Small intestine (tissue), 7 donors: ENCODE results near the gene TSPAN31. TPM values are rescaled to one million over a fixed set of nuclear protein-coding genes. Genes with fewer than 3 reads are reported as not detected.

ENCODE experiments used
- DNase-seq, 2 donors: peaks; one replicate each; pipeline versions ENCODE4 v3.0.0 to v3.0.0-alpha.2; 2013
- FAIRE-seq: peaks from 2 replicates; lab custom pipeline; 2012; peaks lifted over from hg19 to GRCh38; lab: Jason Lieb, UNC
- H3K27ac ChIP-seq, 3 donors: one replicate each; pipeline ENCODE4 v1.5.1; 2013; ENCODE audit warnings: low read length in 2 of 3, mild to moderate bottlenecking in 2 of 3, control low read depth in 1 of 3, inconsistent platforms in 1 of 3, low read depth in 1 of 3, moderate library complexity in 1 of 3
- H3K27me3 ChIP-seq, 3 donors: one replicate each; pipeline ENCODE4 v1.6.1; 2013; ENCODE audit warnings: low read length in 3 of 3, inconsistent platforms in 1 of 3; ENCODE audit not compliant: control insufficient read depth in 3 of 3, insufficient read depth in 3 of 3
- H3K36me3 ChIP-seq, 3 donors: one replicate each; pipeline ENCODE4 v1.6.1; 2013; ENCODE audit warnings: low read length in 3 of 3, inconsistent platforms in 1 of 3, low read depth in 1 of 3, mild to moderate bottlenecking in 1 of 3, moderate library complexity in 1 of 3; ENCODE audit not compliant: control insufficient read depth in 3 of 3, insufficient read depth in 2 of 3
- H3K4me1 ChIP-seq, 3 donors: one replicate each; pipeline ENCODE4 v1.6.1; 2013; ENCODE audit warnings: low read length in 2 of 3, inconsistent platforms in 1 of 3, low read depth in 1 of 3, mild to moderate bottlenecking in 1 of 3, moderate library complexity in 1 of 3; ENCODE audit not compliant: control insufficient read depth in 3 of 3, insufficient read depth in 2 of 3
- H3K4me3 ChIP-seq, 3 donors: one replicate each; pipeline ENCODE4 v1.5.1; 2013; ENCODE audit warnings: low read length in 3 of 3, control low read depth in 1 of 3, inconsistent platforms in 1 of 3, low read depth in 1 of 3, mild to moderate bottlenecking in 1 of 3, moderate library complexity in 1 of 3
- H3K9me3 ChIP-seq, 2 donors: one replicate each; pipeline ENCODE4 v1.6.1; 2013; ENCODE audit warnings: low read depth in 1 of 2, low read length in 1 of 2; ENCODE audit not compliant: control insufficient read depth in 2 of 2, insufficient read depth in 1 of 2
- WGBS, 3 donors: extraction: QIAGEN DNeasy Blood & Tissue Kit; methylation state at CpG; one replicate each; pipeline ENCODE4 v1.1.7; 2013; 5-methylcytosine and 5-hydroxymethylcytosine counted together
- polyA plus RNA-seq, 4 donors: library from polyadenylated mRNA; stranded (reverse) in 3 of 4; unstranded in 1 of 4; fragments of 200-250 nt in 3 of 4; fragments of 120-200 nt in 1 of 4; gene quantifications; one replicate each; pipeline versions ENCODE4 v1.2.1 to v1.2.3, GENCODE V29; 2013
- donor health status: healthy with polysubstance abuse.
- donor health status: control.
- donor health status: control.
- donor health status: Bipolar disorder and iron deficiency.
- donor health status: healthy.

TSPAN31 gene
- polyA plus RNA-seq, 4 donors, result 13.2 to 62.8 (median 24.5) TPM

GRCh38 chr12:57741844-57742738 is 2.7 kb upstream of the TSPAN31 start:
- peak in 1 of 2 donors; percentile 52 for DNase-seq
- 39 to 42% (median 41%) methylated on average over 14 of the region's 14 CpGs for WGBS, 3 donors
- peaks cover 5 to 7% (median 6%) of the 10 kb centered on the region in 3 donors for H3K4me1 ChIP-seq
- peaks cover 3 to 52% (median 5%) of the 10 kb centered on the region in 3 donors for H3K27me3 ChIP-seq
- H3K36me3 ChIP-seq, result peaks cover 0 to 5% (median 0%) of the 10 kb centered on the region in 3 donors
- peak overlapping the region in 1 of 3 donors; percentile 42 for H3K27ac ChIP-seq
- FAIRE-seq, result no peak
- peak overlapping the region in 1 of 3 donors; percentile 46 for H3K4me3 ChIP-seq
- peaks cover 0 to 2% of the 10 kb centered on the region in 2 donors for H3K9me3 ChIP-seq

DNA sequence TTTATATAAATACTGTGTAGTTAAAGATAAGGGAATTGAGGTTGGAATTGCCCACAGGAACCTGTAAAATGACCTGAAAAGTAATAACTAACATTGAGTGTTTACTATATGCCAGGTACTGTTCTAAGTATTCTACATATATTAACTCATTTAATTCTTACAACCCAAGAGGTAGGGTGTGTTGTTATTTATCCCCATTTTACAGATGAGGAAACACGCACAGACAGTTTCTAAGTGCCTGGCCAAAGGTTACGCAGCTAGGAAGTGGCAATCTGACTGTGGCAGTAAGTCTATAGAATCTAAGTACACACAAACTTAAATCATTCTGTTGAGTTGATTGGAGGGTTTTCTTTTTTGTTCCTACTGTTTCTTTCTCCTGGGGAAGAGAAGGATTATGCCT is 1.1 kb upstream of the TSPAN31 start:
- Histone ChIP-seq H3K27ac (peak overlapping the region in 1 of 3 donors; percentile 99), H3K27me3 (peaks cover 3 to 38% (median 5%) of the 10 kb centered on the region in 3 donors), H3K36me3 (peaks cover 0 to 16% (median 8%) of the 10 kb centered on the region in 3 donors), H3K4me3 (no peak overlapping the region), H3K4me1 (peaks cover 5 to 7% (median 6%) of the 10 kb centered on the region in 3 donors), H3K9me3 (no peaks in the 10 kb centered on the region)
- DNase-seq (no peak), FAIRE-seq (no peak)
- 71 to 92% (median 81%) methylated on average over 2 of the region's 2 CpGs for WGBS, 3 donors

DNA sequence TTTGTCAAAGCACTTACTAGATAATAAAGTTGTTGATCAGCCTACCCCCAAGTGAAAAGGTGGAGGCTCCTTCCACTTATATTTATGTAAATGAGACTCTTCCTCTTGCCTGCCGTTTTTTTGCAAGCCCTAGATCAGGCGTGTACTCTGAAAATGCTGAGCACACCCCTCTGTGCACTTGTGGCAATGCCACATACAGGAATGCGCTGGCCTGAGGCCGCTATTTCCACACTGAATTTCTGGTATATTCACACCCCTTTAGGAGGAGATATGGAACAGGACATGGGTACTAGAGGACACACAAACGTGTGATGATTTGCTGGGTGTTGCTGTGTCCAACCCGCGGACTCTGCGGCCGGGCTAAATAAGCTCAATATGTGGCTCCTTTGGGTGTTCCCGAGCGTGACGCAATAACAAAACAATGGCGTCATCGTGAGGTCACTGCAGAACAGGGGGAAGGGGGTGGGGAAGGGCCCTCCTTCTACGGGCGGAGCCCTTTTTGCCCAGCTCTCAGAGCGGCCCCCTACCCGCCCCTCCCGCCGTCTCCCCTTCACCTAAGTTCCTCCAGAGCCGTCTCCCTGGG is 554 bp upstream of the TSPAN31 start:
- no peak for FAIRE-seq
- 7 to 11% (median 10%) methylated on average over 20 to 21 of the region's 21 CpGs for WGBS, 3 donors
- no peak for DNase-seq

DNA sequence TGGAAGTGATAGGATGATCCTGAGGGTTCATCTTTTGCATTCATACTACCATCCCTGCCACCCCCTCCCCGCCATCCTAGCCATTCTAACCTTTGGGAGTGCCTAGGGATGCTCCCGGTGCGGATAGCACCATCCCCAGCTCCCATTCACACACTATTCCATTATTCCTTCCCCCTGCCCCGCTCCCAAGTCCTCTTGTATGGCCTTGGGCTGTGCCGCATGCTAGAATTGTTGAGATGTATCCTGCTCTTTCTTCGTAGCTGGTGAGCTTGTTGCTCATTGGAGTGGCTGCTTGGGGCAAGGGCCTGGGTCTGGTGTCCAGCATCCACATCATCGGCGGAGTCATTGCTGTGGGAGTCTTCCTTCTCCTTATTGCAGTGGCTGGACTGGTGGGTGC is 644 bp downstream of the TSPAN31 start:
- Histone ChIP-seq H3K36me3 (peaks cover 2 to 32% (median 11%) of the 10 kb centered on the region in 3 donors), H3K27me3 (peaks cover 3 to 21% (median 3%) of the 10 kb centered on the region in 3 donors), H3K4me3 (peak overlapping the region; percentile 67 to 75 (median 74)), H3K9me3 (no peaks in the 10 kb centered on the region), H3K4me1 (peaks cover 5 to 7% (median 6%) of the 10 kb centered on the region in 3 donors), H3K27ac (peak overlapping the region in 2 of 3 donors; percentile 86 to 99)
- FAIRE-seq (no peak), DNase-seq (no peak)
- WGBS, 3 donors, result 46 to 48% (median 46%) methylated on average over 8 of the region's 8 CpGs

More for the DNA sequence above, 554 bp upstream of the TSPAN31 start:
- H3K27me3 ChIP-seq, result peaks cover 3 to 33% (median 3%) of the 10 kb centered on the region in 3 donors
- H3K36me3 ChIP-seq, result peaks cover 0 to 21% (median 11%) of the 10 kb centered on the region in 3 donors
- H3K4me1 ChIP-seq, result peaks cover 5 to 7% (median 6%) of the 10 kb centered on the region in 3 donors
- H3K4me3 ChIP-seq, result peak overlapping the region; percentile 67 to 75 (median 74)
- H3K27ac ChIP-seq, result peak overlapping the region in 2 of 3 donors; percentile 86 to 99
- no peaks in the 10 kb centered on the region for H3K9me3 ChIP-seq

DNA sequence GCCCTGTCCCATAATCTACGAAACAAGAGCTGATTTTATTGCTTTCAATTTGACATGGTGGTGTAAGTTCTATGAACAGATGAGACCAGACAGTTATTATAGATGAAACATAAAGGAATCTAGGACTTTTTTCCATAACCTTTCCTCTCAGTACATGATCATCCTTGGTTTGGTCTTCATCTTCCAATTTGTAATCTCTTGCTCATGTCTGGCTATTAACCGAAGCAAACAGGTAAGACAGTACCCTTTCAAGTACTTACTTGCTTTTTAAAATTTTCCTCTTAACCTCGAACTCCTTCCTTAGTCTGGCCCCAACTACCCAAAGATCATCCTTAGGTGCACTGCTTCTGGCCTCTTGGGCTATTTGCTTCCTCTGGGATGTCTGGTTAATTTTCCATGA is 1.2 kb downstream of the TSPAN31 start:
- 72 to 84% (median 77%) methylated on average over 3 of the region's 3 CpGs for WGBS, 3 donors
- H3K4me3 ChIP-seq, result no peak overlapping the region
- H3K27ac ChIP-seq, result no peak overlapping the region

DNA sequence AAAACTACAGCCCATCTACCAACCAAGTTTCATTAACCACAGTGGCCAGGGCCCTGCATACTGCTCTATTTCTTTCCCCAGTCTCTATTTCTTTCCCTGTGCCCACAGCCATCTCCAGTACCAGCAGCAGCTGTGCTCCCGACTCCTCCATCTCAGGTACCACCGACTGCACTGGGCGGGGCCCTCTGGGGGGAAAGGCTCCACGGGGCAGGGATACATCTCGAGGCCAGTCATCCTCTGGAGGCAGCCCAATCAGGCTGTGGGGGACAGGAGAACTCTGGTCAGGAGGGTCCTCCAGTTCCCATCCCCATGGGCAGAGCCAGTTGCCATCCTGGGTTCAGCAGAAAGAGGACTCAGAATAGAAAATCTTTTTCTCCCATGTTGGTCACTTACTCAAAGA is 4.2 kb downstream of the TSPAN31 start:
- no peaks in the 10 kb centered on the region for H3K27me3 ChIP-seq
- peaks cover 3 to 41% (median 11%) of the 10 kb centered on the region in 3 donors for H3K36me3 ChIP-seq
- H3K27ac ChIP-seq, result no peak overlapping the region
- no peak for DNase-seq
- H3K4me3 ChIP-seq, result no peak overlapping the region
- FAIRE-seq, result no peak
- 91 to 96% (median 92%) methylated on average over 5 of the region's 5 CpGs for WGBS, 3 donors
- no peaks in the 10 kb centered on the region for H3K9me3 ChIP-seq
- H3K4me1 ChIP-seq, result peaks cover 5 to 28% (median 7%) of the 10 kb centered on the region in 3 donors

More for the DNA sequence above, 1.2 kb downstream of the TSPAN31 start:
- DNase-seq (no peak), FAIRE-seq (no peak)
- Histone ChIP-seq H3K4me1 (peaks cover 5 to 10% (median 6%) of the 10 kb centered on the region in 3 donors), H3K36me3 (peaks cover 3 to 37% (median 11%) of the 10 kb centered on the region in 3 donors), H3K27me3 (peaks cover 0 to 16% (median 3%) of the 10 kb centered on the region in 3 donors), H3K9me3 (no peaks in the 10 kb centered on the region)

DNA sequence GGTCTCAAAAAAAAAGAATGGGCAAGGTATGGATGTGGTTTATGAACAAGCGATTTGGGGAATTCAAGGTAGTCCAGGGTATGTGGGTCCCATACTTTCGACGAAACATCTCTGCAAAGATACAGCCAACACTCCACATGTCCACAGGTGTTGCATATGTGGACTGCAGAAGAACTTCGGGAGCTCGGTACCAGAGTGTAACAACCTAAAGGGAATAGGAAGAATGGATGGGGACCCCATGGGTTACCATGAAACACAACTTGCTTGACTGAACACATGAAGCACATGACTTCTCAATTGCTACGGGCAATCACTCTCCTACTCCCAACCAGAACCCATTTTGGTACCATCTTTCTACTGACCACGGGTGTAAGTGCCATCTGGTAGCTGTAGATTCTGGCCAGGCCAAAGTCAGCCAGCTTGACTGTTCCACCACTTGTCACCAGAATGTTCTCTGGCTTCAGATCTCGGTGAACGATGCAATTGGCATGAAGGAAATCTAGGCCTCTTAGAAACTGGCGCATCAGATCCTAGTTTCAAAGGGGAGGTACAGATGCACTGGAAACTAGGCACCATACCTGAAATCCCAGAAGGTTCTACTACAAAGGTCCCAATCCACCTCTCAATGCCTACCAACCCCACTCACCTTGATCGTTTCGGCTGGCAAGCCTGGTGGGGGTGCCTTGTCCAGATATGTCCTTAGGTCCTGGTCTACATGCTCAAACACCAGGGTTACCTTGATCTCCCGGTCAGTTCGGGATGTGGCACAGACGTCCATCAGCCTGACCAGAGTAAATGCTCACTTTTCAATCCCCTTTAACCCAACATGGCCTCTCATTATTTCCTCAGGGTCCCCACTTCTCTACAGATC is 6.0 kb downstream of the TSPAN31 start:
- H3K36me3 ChIP-seq, result peaks cover 3 to 41% (median 11%) of the 10 kb centered on the region in 3 donors
- no peaks in the 10 kb centered on the region for H3K9me3 ChIP-seq
- H3K27me3 ChIP-seq, result no peaks in the 10 kb centered on the region
- WGBS, 3 donors, result 89 to 91% (median 89%) methylated on average over 15 of the region's 15 CpGs
- no peak for FAIRE-seq
- peak overlapping the region in 1 of 3 donors; percentile 98 for H3K27ac ChIP-seq
- peaks cover under 1 to 29% (median 2%) of the 10 kb centered on the region in 3 donors for H3K4me1 ChIP-seq
- DNase-seq, result no peak
- H3K4me3 ChIP-seq, result peak overlapping the region in 1 of 3 donors; percentile 87
